NCI-H1417 treated with DMSO at 0.1 percent for 48 hours (cell line): ENCODE data around the gene SUPT3H.

Experiments
- DNase-seq: peaks from one replicate; lab custom pipeline; 2025; lab: John Stamatoyannopoulos, UW

Gene SUPT3H

GRCh38 chr6:44788387-44788981 is 589.2 kb downstream of the SUPT3H start:
- DNase-seq = no peak

GRCh38 chr6:44787254-44787834 is 590.4 kb downstream of the SUPT3H start:
- DNase-seq = no peak

GRCh38 chr6:44785130-44785529 is 592.6 kb downstream of the SUPT3H start:
- no peak for DNase-seq

GRCh38 chr6:44784195-44784594 is 593.5 kb downstream of the SUPT3H start:
- DNase-seq = no peak

- DNase-seq = no peak
These were observed 594.8 kb downstream of the SUPT3H start for GRCh38 chr6:44782892-44783291.

- DNase-seq = no peak
These were observed 595.7 kb downstream of the SUPT3H start for GRCh38 chr6:44781912-44782597.

- DNase-seq = no peak
These were observed 597.6 kb downstream of the SUPT3H start for GRCh38 chr6:44780161-44780560.

- no peak for DNase-seq
These were observed 598.5 kb downstream of the SUPT3H start for GRCh38 chr6:44779130-44779826.
